ENCODE results near the gene GTPBP1.

- no peak for TF ChIP-seq CTCF (IDR thresholded peaks at IDR 0.05)
- no peak for TF ChIP-seq POLR2A (IDR thresholded peaks at IDR 0.05)
- TF ChIP-seq POLR2AphosphoS5 (IDR thresholded peaks at IDR 0.05) = no peak
- TF ChIP-seq EP300 (IDR thresholded peaks at IDR 0.05) = no peak
These were observed 31.7 kb downstream of the GTPBP1 start for GRCh38 chr22:38737302-38738060.
